HEK293 (cell line): ENCODE measurements around the gene MLPH.

Experiments
- CTCF ChIP-seq: fragments of 450-650 bp; formaldehyde crosslinking; IDR thresholded peaks from 2 replicates; pipeline ENCODE4 v1.5.1; 2016; ENCODE audit warnings: missing biosample characterization, missing genetic modification characterization
- PRDM4 ChIP-seq: fragments of 450-650 bp; formaldehyde crosslinking; IDR thresholded peaks from 2 replicates; pipeline ENCODE4 v1.5.1; 2017; ENCODE audit warnings: missing biosample characterization, missing genetic modification characterization
- TRIM28 ChIP-seq: IDR thresholded peaks from 2 replicates; pipeline ENCODE4 v1.6.1; 2011; ENCODE audit warnings: low read length, control low read depth, borderline replicate concordance
- ZBTB11 ChIP-seq: fragments of 450-650 bp; formaldehyde crosslinking; conservative IDR thresholded peaks from 2 replicates; pipeline ENCODE4 v1.5.1; 2016; ENCODE audit warnings: low read depth, missing biosample characterization, missing genetic modification characterization
- ZBTB26 ChIP-seq: fragments of 450-650 bp; formaldehyde crosslinking; optimal IDR thresholded peaks from 2 replicates; pipeline ENCODE3; 2016; ENCODE audit warnings: missing biosample characterization, mild to moderate bottlenecking, missing genetic modification characterization
- ZNF121 ChIP-seq: fragments of 450-650 bp; formaldehyde crosslinking; IDR thresholded peaks from 2 replicates; pipeline ENCODE4 v1.5.1; 2016; ENCODE audit warnings: missing biosample characterization, missing genetic modification characterization
- ZNF214 ChIP-seq: fragments of 450-650 bp; formaldehyde crosslinking; IDR thresholded peaks from 2 replicates; pipeline ENCODE4 v1.5.1; 2017; ENCODE audit warnings: missing biosample characterization, mild to moderate bottlenecking, missing genetic modification characterization, borderline replicate concordance
- ZNF26 ChIP-seq: fragments of 450-650 bp; formaldehyde crosslinking; IDR thresholded peaks from 2 replicates; pipeline ENCODE4 v1.5.1; 2016; ENCODE audit warnings: missing biosample characterization, missing genetic modification characterization
- ZNF335 ChIP-seq: fragments of 450-650 bp; formaldehyde crosslinking; conservative IDR thresholded peaks from 2 replicates; pipeline ENCODE4 v1.5.1; 2016; ENCODE audit warnings: missing biosample characterization, missing genetic modification characterization
- ZNF362 ChIP-seq: fragments of 450-650 bp; formaldehyde crosslinking; IDR thresholded peaks from 2 replicates; pipeline ENCODE4 v1.5.1; 2016; ENCODE audit warnings: missing biosample characterization, missing genetic modification characterization
- ZNF654 ChIP-seq: fragments of 450-650 bp; formaldehyde crosslinking; IDR thresholded peaks from 2 replicates; pipeline ENCODE4 v1.5.1; 2016; ENCODE audit warnings: low read depth, missing biosample characterization, missing genetic modification characterization
- ZNF837 ChIP-seq: fragments of 450-650 bp; formaldehyde crosslinking; IDR thresholded peaks from 2 replicates; pipeline ENCODE4 v1.5.1; 2016; ENCODE audit warnings: missing biosample characterization, missing genetic modification characterization

GRCh38 chr2:237600205-237600846 is 113.3 kb downstream of the MLPH start:
- no peak for TF ChIP-seq ZNF362
- no peak for TF ChIP-seq CTCF (tag by site-specific recombination)
- no peak for TF ChIP-seq ZNF654 (tag by site-specific recombination)
- TF ChIP-seq ZNF121, result no peak
- TF ChIP-seq ZBTB11 (tag by site-specific recombination), result no peak
- no peak for TF ChIP-seq PRDM4 (tag by site-specific recombination)
- TF ChIP-seq ZNF214 (tag by site-specific recombination), result no peak
- TF ChIP-seq ZNF26, result no peak
- no peak for TF ChIP-seq ZNF837 (tag by site-specific recombination)
- no peak for TF ChIP-seq ZNF335 (tag by site-specific recombination)
- no peak for TF ChIP-seq TRIM28
- no peak for TF ChIP-seq ZBTB26 (tag by site-specific recombination)
